IMR-90 (cell line): ENCODE data around the gene MOB4. TPM values are rescaled to one million over a fixed set of nuclear protein-coding genes. Genes with fewer than 3 reads are reported as not detected.

ENCODE experiments used
- ATAC-seq: fragments of 200-7000 bp; cut with Tn5 transposase; 2 replicates; pipeline ENCODE4 v1.9.1; 2020; ENCODE audit warnings: low read depth, mild to moderate bottlenecking, moderate library complexity
- BruUV-seq: library from RNA; stranded (reverse); fragments of 400-500 nt; replicated peaks from 2 replicates; lab custom pipeline; 2021; lab: Mats Ljungman, UMichigan
- CTCF ChIA-PET: fragments of 300-600 bp; formaldehyde crosslinking; extraction: SDS; loops from one replicate; lab custom pipeline; 2021; ENCODE audit warnings: antibody characterized with exemption; lab: Yijun Ruan, JAX
- POLR2A ChIA-PET: fragments of 300-600 bp; sonication (Branson Sonifier 250); formaldehyde crosslinking; loops from one replicate; lab custom pipeline; 2022; ENCODE audit warnings: antibody characterized with exemption; ENCODE audit not compliant: unreplicated experiment; lab: Charles Lee
- DNase-seq: peaks from one replicate; pipeline ENCODE4 v3.0.0; 2013
- H2AFZ ChIP-seq: replicated peaks from 2 replicates; pipeline ENCODE3; 2013; ENCODE audit warnings: low read length, mild to moderate bottlenecking; ENCODE audit not compliant: poor library complexity
- H2AK5ac ChIP-seq: 2 replicates; pipeline ENCODE4 v1.6.1; 2013; ENCODE audit warnings: low read depth, low read length, inconsistent platforms
- H2AK9ac ChIP-seq: replicated peaks from 2 replicates; pipeline ENCODE3; 2013; ENCODE audit warnings: mild to moderate bottlenecking, low read depth, low read length, moderate library complexity; ENCODE audit not compliant: poor library complexity
- H2BK120ac ChIP-seq: 2 replicates; pipeline ENCODE4 v1.6.1; 2013; ENCODE audit warnings: low read depth, low read length, inconsistent platforms
- H2BK15ac ChIP-seq: 3 replicates; pipeline ENCODE4 v1.6.1; 2013; ENCODE audit warnings: low read depth, low read length, inconsistent platforms
- H2BK20ac ChIP-seq: 2 replicates; pipeline ENCODE4 v1.6.1; 2013; ENCODE audit warnings: low read depth, mild to moderate bottlenecking, inconsistent platforms, low read length, moderate library complexity
- H2BK5ac ChIP-seq: 2 replicates; pipeline ENCODE4 v1.6.1; 2013; ENCODE audit warnings: mild to moderate bottlenecking, low read depth, low read length, inconsistent platforms; ENCODE audit not compliant: poor library complexity, severe bottlenecking
- H3K14ac ChIP-seq: replicated peaks from 2 replicates; pipeline ENCODE4 v1.6.1; 2013; ENCODE audit warnings: low read depth, low read length, inconsistent platforms
- H3K18ac ChIP-seq: 2 replicates; pipeline ENCODE4 v1.6.1; 2013; ENCODE audit warnings: low read depth, low read length, control low read depth
- H3K23ac ChIP-seq: 2 replicates; pipeline ENCODE4 v1.6.1; 2013; ENCODE audit warnings: low read depth, low read length, inconsistent platforms
- H3K27ac ChIP-seq: 2 replicates; pipeline ENCODE4 v1.5.1; 2013; ENCODE audit warnings: mild to moderate bottlenecking, control low read depth, low read length; ENCODE audit not compliant: insufficient read depth
- H3K27me3 ChIP-seq: 2 replicates; pipeline ENCODE4 v1.6.1; 2013; ENCODE audit warnings: low read length; ENCODE audit not compliant: control insufficient read depth, insufficient read depth
- H3K36me3 ChIP-seq: 2 replicates; pipeline ENCODE4 v1.6.1; 2013; ENCODE audit warnings: low read length, mixed read lengths; ENCODE audit not compliant: control insufficient read depth, insufficient read depth
- H3K4ac ChIP-seq: 2 replicates; pipeline ENCODE4 v1.6.1; 2013; ENCODE audit warnings: low read depth, low read length, inconsistent platforms
- H3K4me1 ChIP-seq: 2 replicates; pipeline ENCODE4 v1.6.1; 2013; ENCODE audit warnings: low read length, mixed read lengths; ENCODE audit not compliant: control insufficient read depth, insufficient read depth
- H3K4me2 ChIP-seq: 2 replicates; pipeline ENCODE4 v1.6.1; 2013; ENCODE audit warnings: low read depth, mild to moderate bottlenecking, control low read depth, low read length, moderate library complexity
- H3K4me3 ChIP-seq: 2 replicates; pipeline ENCODE4 v1.5.1; 2013; ENCODE audit warnings: low read depth, mild to moderate bottlenecking, control low read depth, low read length, moderate library complexity; ENCODE audit not compliant: insufficient read depth
- H3K56ac ChIP-seq: 2 replicates; pipeline ENCODE4 v1.6.1; 2013; ENCODE audit warnings: low read length, inconsistent platforms; ENCODE audit not compliant: insufficient read depth; ENCODE audit errors: extremely low read depth
- H3K79me1 ChIP-seq, 2 experiments: 2 replicates each; pipeline ENCODE4 v1.6.1; 2013; ENCODE audit warnings: low read length in 2 of 2, inconsistent platforms in 1 of 2, low read depth in 1 of 2
- H3K9ac ChIP-seq: 2 replicates; pipeline ENCODE4 v1.6.1; 2013; ENCODE audit warnings: low read depth, low read length, control low read depth
- H3K9me1 ChIP-seq: 2 replicates; pipeline ENCODE4 v1.6.1; 2013; ENCODE audit warnings: low read length, inconsistent platforms; ENCODE audit not compliant: insufficient read depth
- H3K9me3 ChIP-seq: 2 replicates; pipeline ENCODE4 v1.6.1; 2013; ENCODE audit warnings: low read length; ENCODE audit not compliant: control insufficient read depth, insufficient read depth
- H4K20me1 ChIP-seq: 2 replicates; pipeline ENCODE4 v1.6.1; 2013; ENCODE audit warnings: low read length, inconsistent platforms; ENCODE audit not compliant: insufficient read depth
- H4K5ac ChIP-seq: 2 replicates; pipeline ENCODE4 v1.6.1; 2013; ENCODE audit warnings: mild to moderate bottlenecking, low read depth, low read length, control low read depth
- H4K8ac ChIP-seq, 2 experiments: 2 replicates each; pipeline ENCODE4 v1.6.1; 2013; ENCODE audit warnings: low read depth in 2 of 2, low read length in 2 of 2, control low read depth in 1 of 2, inconsistent platforms in 1 of 2
- H4K91ac ChIP-seq: 2 replicates; pipeline ENCODE4 v1.6.1; 2013; ENCODE audit warnings: low read depth, low read length, inconsistent platforms; ENCODE audit not compliant: insufficient read depth
- BHLHE40 ChIP-seq: fragments of 150-350 bp; IDR thresholded peaks from 2 replicates; pipeline ENCODE4 v1.6.1; 2016; ENCODE audit warnings: mild to moderate bottlenecking, low read depth, low read length
- CEBPB ChIP-seq: IDR thresholded peaks from 2 replicates; pipeline ENCODE4 v1.6.1; 2012; ENCODE audit warnings: low read depth, low read length, improper control_type of control experiment
- CHD1 ChIP-seq: IDR thresholded peaks from 2 replicates; pipeline ENCODE4 v1.6.1; 2012; ENCODE audit warnings: low read depth, low read length, improper control_type of control experiment
- ELK1 ChIP-seq: fragments of 150-350 bp; IDR thresholded peaks from 2 replicates; pipeline ENCODE4 v1.6.1; 2016; ENCODE audit warnings: low read depth, mild to moderate bottlenecking, low read length, moderate library complexity, borderline replicate concordance
- FOS ChIP-seq: fragments of 150-350 bp; IDR thresholded peaks from 2 replicates; pipeline ENCODE4 v1.6.1; 2016; ENCODE audit warnings: low read depth, low read length
- MAFK ChIP-seq: IDR thresholded peaks from 2 replicates; pipeline ENCODE4 v1.6.1; 2012; ENCODE audit warnings: low read depth, low read length, improper control_type of control experiment
- MAZ ChIP-seq: IDR thresholded peaks from 2 replicates; pipeline ENCODE4 v1.6.1; 2012; ENCODE audit warnings: low read depth, mild to moderate bottlenecking, low read length, improper control_type of control experiment, moderate library complexity, borderline replicate concordance
- MXI1 ChIP-seq: IDR thresholded peaks from 2 replicates; pipeline ENCODE4 v1.6.1; 2012; ENCODE audit warnings: low read depth, mild to moderate bottlenecking, low read length, moderate library complexity, borderline replicate concordance
- NFE2L2 ChIP-seq: fragments of 150-350 bp; IDR thresholded peaks from 2 replicates; pipeline ENCODE4 v1.6.1; 2016; ENCODE audit warnings: low read depth, mild to moderate bottlenecking, low read length
- POLR2A ChIP-seq: IDR thresholded peaks from 2 replicates; pipeline ENCODE4 v1.6.1; 2012; ENCODE audit warnings: mild to moderate bottlenecking, low read depth, low read length
- RCOR1 ChIP-seq: IDR thresholded peaks from 2 replicates; pipeline ENCODE4 v1.6.1; 2012; ENCODE audit warnings: mild to moderate bottlenecking, low read length, improper control_type of control experiment; ENCODE audit not compliant: insufficient replicate concordance
- RFX5 ChIP-seq: IDR thresholded peaks from 2 replicates; pipeline ENCODE4 v1.8.0; 2012; ENCODE audit warnings: low read depth, mild to moderate bottlenecking, low read length, moderate library complexity
- SMC3 ChIP-seq: fragments of 150-350 bp; IDR thresholded peaks from 2 replicates; pipeline ENCODE4 v1.6.1; 2016; ENCODE audit warnings: low read depth, mild to moderate bottlenecking, antibody characterized with exemption, low read length, moderate library complexity
- WGBS, 2 experiments: methylation state at CpG; one replicate each; pipeline versions ENCODE4 v1.1.5 to v1.1.7; 2013; ENCODE audit warnings: missing lambda C conversion rate in 2 of 2; ENCODE audit not compliant: insufficient read length in 1 of 2; ENCODE audit errors: extremely low coverage in 2 of 2; 5-methylcytosine and 5-hydroxymethylcytosine counted together
- dilution Hi-C: fragments of 300-500 bp; cut with HindIII; formaldehyde crosslinking; loops from one replicate; pipeline ENCODE4 v1.14.3; 2018; ENCODE audit warnings: low sequenced_read_pairs; ENCODE audit not compliant: unreplicated experiment
- in situ Hi-C: fragments of 300-500 bp; cut with MboI; formaldehyde crosslinking; loops from 3 replicates; pipeline ENCODE4 v1.14.3; 2019; ENCODE audit warnings: low sequenced_read_pairs, inconsistent platforms, mixed read lengths
- intact Hi-C: fragments of 100-400 bp; cut with micrococcal nuclease; formaldehyde crosslinking; loops from 2 replicates; pipeline ENCODE4 v1.10.0; 2022
- polyA plus RNA-seq, 3 experiments: library from polyadenylated mRNA; depleted of rRNA; stranded (reverse); fragments of >200 nt; gene quantifications; 2 replicates each; pipeline ENCODE4 v1.2.3, GENCODE V29; 2012; ENCODE audit warnings: low replicate concordance in 1 of 3
- total RNA-seq: library from RNA; depleted of rRNA; stranded (reverse); fragments of >200 nt; gene quantifications from 2 replicates; pipeline ENCODE4 v1.2.3, GENCODE V29; 2012
- TF ChIP-seq, protein P1 (sequence below): fragments of 150-350 bp; IDR thresholded peaks from 2 replicates; pipeline ENCODE4 v1.6.1; 2017; ENCODE audit warnings: mild to moderate bottlenecking, antibody characterized with exemption, low read length, low read depth
- TF ChIP-seq, protein P2 (sequence below): conservative IDR thresholded peaks from 2 replicates; pipeline ENCODE4 v1.5.1; 2012; ENCODE audit warnings: mild to moderate bottlenecking, low read depth, low read length, improper control_type of control experiment

Gene MOB4
- total and polyA plus RNA-seq, 2 of the 4 experiments (the other 2 are of a cell fraction), result 34.8 to 36.0 TPM

DNA sequence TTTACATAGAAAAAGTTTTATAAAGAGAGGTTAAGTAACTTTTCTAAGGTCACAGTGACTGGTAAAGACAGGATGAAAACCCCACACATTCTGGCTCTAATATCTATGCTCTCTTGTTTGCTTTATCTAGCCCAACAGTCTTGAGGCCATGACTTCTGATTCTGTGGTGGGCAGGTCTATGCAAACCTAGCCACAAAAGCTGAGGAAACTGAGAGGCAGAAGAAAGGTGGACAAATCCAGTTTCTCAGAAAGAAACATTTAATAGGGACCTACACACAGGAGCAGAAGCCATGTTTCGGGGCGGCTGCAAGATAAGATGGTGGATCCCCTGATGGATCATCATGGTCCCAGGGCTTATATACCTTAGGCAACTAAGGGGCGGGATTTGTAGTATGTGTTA, 38.1 kb upstream of the MOB4 start:
- Histone ChIP-seq H2BK15ac (no peak overlapping the region), H3K79me1 (peaks cover 3 to 4% of the 10 kb centered on the region in 2 experiments; a peak in 1 of 4 replicates), H3K9ac (no peak overlapping the region), H4K5ac (no peak overlapping the region), H3K9me3 (no peaks in the 10 kb centered on the region; the same call in 1 of the 2 replicates), H2BK120ac (no peak overlapping the region), H3K27me3 (no peaks in the 10 kb centered on the region), H4K91ac (no peak overlapping the region), H3K4me1 (no peaks in the 10 kb centered on the region), H3K4me2 (no peak overlapping the region), H3K23ac (no peak overlapping the region), H3K18ac (no peak overlapping the region), H3K9me1 (no peaks in the 10 kb centered on the region), H2BK20ac (no peak overlapping the region), H3K4ac (no peak overlapping the region), H3K36me3 (peaks cover 37% of the 10 kb centered on the region), H3K14ac (no peak overlapping the region), H2BK5ac (no peak overlapping the region), H4K8ac (no peak overlapping the region), H4K20me1 (peaks cover 4% of the 10 kb centered on the region; the same call in 1 of the 2 replicates), H3K27ac (no peak overlapping the region), H2AK5ac (no peak overlapping the region), H3K56ac (no peak overlapping the region), H2AK9ac (no peak overlapping the region), H2AFZ (no peak overlapping the region), H3K4me3 (no peak overlapping the region)
- ATAC-seq (no peak), DNase-seq (no peak)
- ChIA-PET CTCF (interaction anchor here (0.7 kb wide), 1 partner anchor 18 kb away, joined by 5 read pairs; no protein-coding TSS in a partner anchor), POLR2A (no interaction called here)
- WGBS, 2 experiments, result no CpG with 5 or more reads among the region's 3 CpGs
- in situ Hi-C loops, result no loop called here
- intact Hi-C loops, result loop anchor here (5.0 kb wide), 1 partner anchor 60 kb away; no protein-coding TSS in a partner anchor
- TF ChIP-seq CHD1, result no peak
- no peak for TF ChIP-seq MXI1
- no peak for TF ChIP-seq CEBPB
- TF ChIP-seq RFX5, result no peak
- TF ChIP-seq ELK1, result no peak
- no peak for TF ChIP-seq MAFK
- TF ChIP-seq, protein P1, sequence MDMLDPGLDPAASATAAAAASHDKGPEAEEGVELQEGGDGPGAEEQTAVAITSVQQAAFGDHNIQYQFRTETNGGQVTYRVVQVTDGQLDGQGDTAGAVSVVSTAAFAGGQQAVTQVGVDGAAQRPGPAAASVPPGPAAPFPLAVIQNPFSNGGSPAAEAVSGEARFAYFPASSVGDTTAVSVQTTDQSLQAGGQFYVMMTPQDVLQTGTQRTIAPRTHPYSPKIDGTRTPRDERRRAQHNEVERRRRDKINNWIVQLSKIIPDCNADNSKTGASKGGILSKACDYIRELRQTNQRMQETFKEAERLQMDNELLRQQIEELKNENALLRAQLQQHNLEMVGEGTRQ, result no peak
- TF ChIP-seq RCOR1, result no peak
- no peak for TF ChIP-seq SMC3
- TF ChIP-seq, protein P2, sequence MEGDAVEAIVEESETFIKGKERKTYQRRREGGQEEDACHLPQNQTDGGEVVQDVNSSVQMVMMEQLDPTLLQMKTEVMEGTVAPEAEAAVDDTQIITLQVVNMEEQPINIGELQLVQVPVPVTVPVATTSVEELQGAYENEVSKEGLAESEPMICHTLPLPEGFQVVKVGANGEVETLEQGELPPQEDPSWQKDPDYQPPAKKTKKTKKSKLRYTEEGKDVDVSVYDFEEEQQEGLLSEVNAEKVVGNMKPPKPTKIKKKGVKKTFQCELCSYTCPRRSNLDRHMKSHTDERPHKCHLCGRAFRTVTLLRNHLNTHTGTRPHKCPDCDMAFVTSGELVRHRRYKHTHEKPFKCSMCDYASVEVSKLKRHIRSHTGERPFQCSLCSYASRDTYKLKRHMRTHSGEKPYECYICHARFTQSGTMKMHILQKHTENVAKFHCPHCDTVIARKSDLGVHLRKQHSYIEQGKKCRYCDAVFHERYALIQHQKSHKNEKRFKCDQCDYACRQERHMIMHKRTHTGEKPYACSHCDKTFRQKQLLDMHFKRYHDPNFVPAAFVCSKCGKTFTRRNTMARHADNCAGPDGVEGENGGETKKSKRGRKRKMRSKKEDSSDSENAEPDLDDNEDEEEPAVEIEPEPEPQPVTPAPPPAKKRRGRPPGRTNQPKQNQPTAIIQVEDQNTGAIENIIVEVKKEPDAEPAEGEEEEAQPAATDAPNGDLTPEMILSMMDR, result no peak
- TF ChIP-seq BHLHE40, result no peak
- TF ChIP-seq FOS, result no peak
- no peak for TF ChIP-seq NFE2L2
- no peak for TF ChIP-seq MAZ
- TF ChIP-seq POLR2A, result no peak
- dilution Hi-C loops, result no loop called here
- no TSS peak for BruUV-seq
